Kidney (tissue), 14 donors: ENCODE measurements around the gene LARGE1. TPM values are rescaled to one million over a fixed set of nuclear protein-coding genes. Genes with fewer than 3 reads are reported as not detected.
A peak's percentile ranks its signal among the peaks of the same experiment; 100 is the strongest.

Experiments
- DNase-seq, 5 donors: peaks; one replicate each; pipeline ENCODE4 v3.0.0-alpha.2; 2013 to 2020
- FAIRE-seq: peaks from 2 replicates; lab custom pipeline; 2012; peaks lifted over from hg19 to GRCh38; lab: Jason Lieb, UNC
- H3K27ac ChIP-seq, 2 donors: one replicate each; pipeline ENCODE4 v1.7.0; 2013; ENCODE audit warnings: low read depth in 2 of 2, low read length in 2 of 2, inconsistent platforms in 1 of 2
- H3K27me3 ChIP-seq: one replicate; pipeline ENCODE4 v1.7.1; 2013; ENCODE audit warnings: low read length, inconsistent platforms; ENCODE audit not compliant: control insufficient read depth, insufficient read depth
- H3K36me3 ChIP-seq, 3 donors: one replicate each; pipeline versions ENCODE4 v1.7.0 to v1.7.1; 2013; ENCODE audit warnings: low read length in 3 of 3, control low read depth in 1 of 3, inconsistent platforms in 1 of 3; ENCODE audit not compliant: insufficient read depth in 3 of 3, control insufficient read depth in 2 of 3
- H3K4me1 ChIP-seq, 3 donors: one replicate each; pipeline versions ENCODE4 v1.7.0 to v1.7.1; 2013; ENCODE audit warnings: low read length in 3 of 3, inconsistent platforms in 1 of 3, low read depth in 1 of 3; ENCODE audit not compliant: control insufficient read depth in 2 of 3, insufficient read depth in 2 of 3
- H3K4me3 ChIP-seq, 3 donors: one replicate each; pipeline versions ENCODE4 v1.7.0 to v1.8.1; 2013; ENCODE audit warnings: low read length in 3 of 3, control low read depth in 1 of 3, inconsistent platforms in 1 of 3
- H3K9ac ChIP-seq, 3 donors: one replicate each; pipeline versions ENCODE4 v1.7.0 to v1.7.1; 2013; ENCODE audit warnings: low read length in 3 of 3, control low read depth in 1 of 3, inconsistent platforms in 1 of 3
- H3K9me3 ChIP-seq, 3 donors: one replicate each; pipeline versions ENCODE4 v1.7.0 to v1.7.1; 2013; ENCODE audit warnings: low read length in 3 of 3, control low read depth in 1 of 3, inconsistent platforms in 1 of 3; ENCODE audit not compliant: control insufficient read depth in 2 of 3, insufficient read depth in 1 of 3
- CTCF ChIP-seq: IDR thresholded peaks from 3 replicates; pipeline ENCODE4 v1.5.1; 2012; ENCODE audit warnings: mild to moderate bottlenecking, moderate library complexity, borderline replicate concordance; ENCODE audit not compliant: insufficient read depth; ENCODE audit errors: extremely low read depth
- intact Hi-C: fragments of 100-400 bp; cut with DNase I; formaldehyde crosslinking; loops from one replicate; pipeline ENCODE4 v1.11.1; 2022
- polyA plus RNA-seq: library from polyadenylated mRNA; stranded (reverse); fragments of 350-450 nt; fragmentation: Illumina TruSeq; extraction: RNeasy Lipid Tissue Mini Kit (QIAGEN cat#74804); gene quantifications from one replicate; pipeline ENCODE4 v1.2.3, GENCODE V29; 2014; ENCODE audit warnings: low read depth, low replicate concordance; ENCODE audit not compliant: insufficient read depth
- total RNA-seq: library from RNA; stranded (reverse); fragmentation: NEBNext Ultra II Directional; extraction: Animal tissue kit (Norgen Biotek cat#: 25700); gene quantifications from one replicate; pipeline ENCODE4 v1.2.1, GENCODE V29; 2021
- donor health status: control.
- donor health status: control.
- donor health status: control.
- donor health status: control.
- donor health status: control.
- donor health status: DM: yes; HTN: yes; CAD: no.
- donor health status: Normal renal cell carcinoma (clear cell type).

The LARGE1 gene
- total and polyA plus RNA-seq, 2 donors from 2014 or later: 5.0 to 22.9 TPM

- Histone ChIP-seq H3K27ac (no peak overlapping the region), H3K9ac (no peak overlapping the region), H3K9me3 (no peaks in the 10 kb centered on the region), H3K27me3 (no peaks in the 10 kb centered on the region), H3K4me3 (no peak overlapping the region), H3K36me3 (no peaks in the 10 kb centered on the region), H3K4me1 (peaks cover 0 to 8% (median 0%) of the 10 kb centered on the region in 3 donors)
- DNase-seq: no peak
- intact Hi-C loops: no loop called here
- TF ChIP-seq CTCF: no peak
- FAIRE-seq: no peak
These were observed 78.8 kb downstream of the LARGE1 start for GRCh38 chr22:33841281-33842005.

- FAIRE-seq (no peak), DNase-seq (peak in 1 of 5 donors; percentile 60)
- H3K4me3 ChIP-seq: no peak overlapping the region
- no peak overlapping the region for H3K9ac ChIP-seq
- no peak overlapping the region for H3K27ac ChIP-seq
- H3K4me1 ChIP-seq: peaks cover 0 to 4% (median 0%) of the 10 kb centered on the region in 3 donors
- H3K27me3 ChIP-seq: no peaks in the 10 kb centered on the region
- intact Hi-C loops: no loop called here
- no peak for TF ChIP-seq CTCF
- H3K9me3 ChIP-seq: no peaks in the 10 kb centered on the region
- H3K36me3 ChIP-seq: no peaks in the 10 kb centered on the region
These were observed 81.6 kb downstream of the LARGE1 start for GRCh38 chr22:33838644-33839043.

- TF ChIP-seq CTCF: no peak
- no peaks in the 10 kb centered on the region for H3K9me3 ChIP-seq
- FAIRE-seq: no peak
- H3K9ac ChIP-seq: no peak overlapping the region
- no peak overlapping the region for H3K4me3 ChIP-seq
- peaks cover 0 to 4% (median 0%) of the 10 kb centered on the region in 3 donors for H3K4me1 ChIP-seq
- intact Hi-C loops: no loop called here
- DNase-seq: no peak
- H3K27ac ChIP-seq: no peak overlapping the region
- H3K27me3 ChIP-seq: no peaks in the 10 kb centered on the region
- no peaks in the 10 kb centered on the region for H3K36me3 ChIP-seq
These were observed 82.5 kb downstream of the LARGE1 start for GRCh38 chr22:33837826-33838225.

GRCh38 chr22:33835265-33835664 is 85.0 kb downstream of the LARGE1 start:
- H3K36me3 ChIP-seq: no peaks in the 10 kb centered on the region
- no peak overlapping the region for H3K9ac ChIP-seq
- TF ChIP-seq CTCF: no peak
- H3K9me3 ChIP-seq: no peaks in the 10 kb centered on the region
- DNase-seq (no peak), FAIRE-seq (no peak)
- no peaks in the 10 kb centered on the region for H3K27me3 ChIP-seq
- no peak overlapping the region for H3K4me3 ChIP-seq
- H3K27ac ChIP-seq: no peak overlapping the region
- intact Hi-C loops: no loop called here
- peaks cover 0 to 4% (median 0%) of the 10 kb centered on the region in 3 donors for H3K4me1 ChIP-seq
